Left lung (tissue), 10 donors: Measurements from ENCODE around the gene HOXC4. TPM values are rescaled to one million over a fixed set of nuclear protein-coding genes. Genes with fewer than 3 reads are reported as not detected.

Source experiments
- ATAC-seq: fragments of 200-7000 bp; cut with Tn5 transposase; one replicate; pipeline ENCODE4 v1.9.1; 2020; ENCODE audit warnings: moderate library complexity
- DNase-seq, 4 donors: peaks; one replicate each; pipeline ENCODE4 v3.0.0-alpha.2; 2013 to 2020
- H3K27ac ChIP-seq, 2 donors: fragments of 200-600 bp; sonication (generic) in 1 of 2; one replicate each; pipeline versions ENCODE4 v1.5.0 to v1.8.0; 2020 to 2021
- H3K27me3 ChIP-seq, 2 donors: fragments of 200-600 bp; sonication (generic) in 1 of 2; one replicate each; pipeline versions ENCODE4 v1.5.0 to v1.8.0; 2020 to 2021
- H3K36me3 ChIP-seq, 2 donors: fragments of 200-600 bp; sonication (generic) in 1 of 2; one replicate each; pipeline versions ENCODE4 v1.5.0 to v1.8.0; 2020 to 2021
- H3K4me1 ChIP-seq, 2 donors: fragments of 200-600 bp; one replicate each; pipeline ENCODE4 v1.8.0; 2021
- H3K4me3 ChIP-seq, 2 donors: fragments of 200-600 bp; sonication (generic) in 1 of 2; one replicate each; pipeline versions ENCODE4 v1.5.0 to v1.8.0; 2020 to 2021; ENCODE audit warnings: mild to moderate bottlenecking in 1 of 2
- H3K9me3 ChIP-seq, 2 donors: fragments of 200-600 bp; sonication (generic) in 1 of 2; one replicate each; pipeline versions ENCODE4 v1.5.0 to v1.8.0; 2020 to 2021
- intact Hi-C, 2 donors: fragments of 100-400 bp; cut with DNase I; formaldehyde crosslinking; loops; one replicate each; pipeline versions ENCODE4 v1.11.2 to v1.14.2; 2022
- polyA plus RNA-seq, 6 donors: library from polyadenylated mRNA; unstranded; fragments of 120-200 nt; gene quantifications; one replicate each; pipeline ENCODE4 v1.2.1, GENCODE V29; 2013; ENCODE audit not compliant: insufficient read length in 6 of 6
- total RNA-seq, 2 donors: library from RNA; stranded (reverse); fragmentation: NEBNext Ultra II Directional; extraction: Animal tissue kit (Norgen Biotek cat#: 25700); gene quantifications; one replicate each; pipeline ENCODE4 v1.2.1, GENCODE V29; 2021
- TF ChIP-seq, protein P1 (sequence below), 2 donors: fragments of 200-600 bp; sonication (generic) in 1 of 2; IDR thresholded peaks; one replicate each; pipeline versions ENCODE4 v1.5.0 to v1.8.0; 2021; ENCODE audit warnings: antibody characterized with exemption in 2 of 2
- donor health status: DM: no; HTN: yes; CAD: no.
- donor health status: DM: no; HTN: no; CAD: no.

Gene HOXC4
- total and polyA plus RNA-seq, 8 donors = 0.68 to 5.2 (median 4.2) TPM

DNA sequence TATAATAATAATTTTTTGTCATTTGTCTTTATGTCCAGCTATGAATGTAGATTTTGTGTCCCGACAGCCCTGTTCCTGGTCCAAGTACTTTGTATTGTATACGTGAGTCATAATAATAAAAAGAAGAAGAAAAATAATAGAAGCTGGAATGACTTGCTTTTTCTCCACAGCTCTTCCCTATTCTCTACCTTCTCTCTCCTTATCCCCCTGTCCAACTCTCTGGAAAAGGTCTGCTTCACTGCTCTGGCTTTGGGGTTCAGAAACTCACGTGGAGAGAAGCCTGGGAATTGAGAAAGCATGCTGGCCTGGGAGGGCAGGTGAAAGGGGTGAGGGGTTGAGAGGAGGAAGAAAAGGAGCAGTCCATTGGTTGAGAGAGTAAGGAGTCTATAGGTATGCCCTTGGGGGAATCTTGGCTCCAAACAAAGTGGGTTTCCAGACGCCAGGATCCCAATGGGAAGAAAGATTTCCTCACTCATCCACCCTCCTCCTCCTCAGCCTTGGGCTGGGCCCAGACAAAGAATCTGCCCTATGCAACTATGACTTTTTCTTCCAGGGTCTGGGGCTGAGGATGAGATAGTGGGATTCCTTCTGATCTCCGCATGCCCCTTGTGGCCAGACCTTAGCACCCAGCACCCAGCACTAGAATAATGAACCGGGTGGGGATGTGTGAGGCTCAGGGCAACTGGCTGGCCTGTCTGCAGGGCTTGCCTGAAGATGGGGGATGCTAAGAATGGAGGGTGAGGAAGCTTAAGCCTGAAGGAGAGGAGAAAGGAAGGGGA lies 40.8 kb upstream of the HOXC4 start:
- Histone ChIP-seq H3K4me3 (no peak overlapping the region), H3K27me3 (peaks cover 89 to 98% of the 10 kb centered on the region in 2 donors), H3K36me3 (no peaks in the 10 kb centered on the region), H3K27ac (no peak overlapping the region), H3K4me1 (peaks cover 0 to 23% of the 10 kb centered on the region in 2 donors), H3K9me3 (no peaks in the 10 kb centered on the region)
- intact Hi-C loops = loop anchor here in 1 of 2 donors (5.0 kb wide), 1 partner anchor 179 kb away; no protein-coding TSS in a partner anchor
- DNase-seq (no peak), ATAC-seq (no peak)
- TF ChIP-seq, protein P1, sequence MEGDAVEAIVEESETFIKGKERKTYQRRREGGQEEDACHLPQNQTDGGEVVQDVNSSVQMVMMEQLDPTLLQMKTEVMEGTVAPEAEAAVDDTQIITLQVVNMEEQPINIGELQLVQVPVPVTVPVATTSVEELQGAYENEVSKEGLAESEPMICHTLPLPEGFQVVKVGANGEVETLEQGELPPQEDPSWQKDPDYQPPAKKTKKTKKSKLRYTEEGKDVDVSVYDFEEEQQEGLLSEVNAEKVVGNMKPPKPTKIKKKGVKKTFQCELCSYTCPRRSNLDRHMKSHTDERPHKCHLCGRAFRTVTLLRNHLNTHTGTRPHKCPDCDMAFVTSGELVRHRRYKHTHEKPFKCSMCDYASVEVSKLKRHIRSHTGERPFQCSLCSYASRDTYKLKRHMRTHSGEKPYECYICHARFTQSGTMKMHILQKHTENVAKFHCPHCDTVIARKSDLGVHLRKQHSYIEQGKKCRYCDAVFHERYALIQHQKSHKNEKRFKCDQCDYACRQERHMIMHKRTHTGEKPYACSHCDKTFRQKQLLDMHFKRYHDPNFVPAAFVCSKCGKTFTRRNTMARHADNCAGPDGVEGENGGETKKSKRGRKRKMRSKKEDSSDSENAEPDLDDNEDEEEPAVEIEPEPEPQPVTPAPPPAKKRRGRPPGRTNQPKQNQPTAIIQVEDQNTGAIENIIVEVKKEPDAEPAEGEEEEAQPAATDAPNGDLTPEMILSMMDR (IDR thresholded peaks at IDR 0.05) = no peak

DNA sequence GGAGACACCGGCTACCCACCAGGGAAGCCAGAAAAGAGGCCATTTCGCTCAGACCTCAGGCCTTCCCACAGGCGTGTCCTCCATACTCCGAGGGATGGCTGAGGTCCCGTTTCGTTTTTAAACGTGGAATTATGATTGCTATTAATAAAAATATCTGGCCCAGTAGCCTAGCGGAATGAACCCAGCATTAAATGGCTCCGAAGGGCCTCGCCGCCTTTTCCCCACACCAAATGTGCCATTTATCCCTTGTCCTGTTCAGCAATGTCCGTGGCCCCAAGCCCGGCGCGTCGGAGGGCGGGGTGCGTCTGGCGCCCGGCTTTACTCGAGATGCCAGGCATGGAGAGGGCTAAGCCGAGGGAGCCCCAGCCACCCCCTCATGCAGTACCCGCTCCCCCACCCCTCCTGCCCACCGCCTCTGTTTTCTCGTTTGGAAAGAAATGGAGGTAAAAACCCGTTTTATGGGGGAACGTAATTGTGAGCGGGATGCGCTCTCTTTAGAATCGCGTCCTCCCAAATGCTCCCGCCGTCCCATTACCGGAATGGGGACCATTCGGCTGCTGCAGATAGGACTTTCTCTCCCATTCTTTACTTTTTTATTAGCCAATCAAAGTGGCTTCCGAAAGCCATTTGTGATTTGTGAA lies 39.1 kb upstream of the HOXC4 start:
- H3K4me3 ChIP-seq = no peak overlapping the region
- TF ChIP-seq, protein P1 (IDR thresholded peaks at IDR 0.05) = no peak
- no peaks in the 10 kb centered on the region for H3K36me3 ChIP-seq
- intact Hi-C loops = loop anchor here in 1 of 2 donors (5.0 kb wide), 1 partner anchor 178 kb away; no protein-coding TSS in a partner anchor
- ATAC-seq (no peak), DNase-seq (peak in 1 of 4 donors; percentile 53)
- H3K4me1 ChIP-seq = peaks cover 0 to 28% of the 10 kb centered on the region in 2 donors
- H3K27ac ChIP-seq = no peak overlapping the region
- H3K27me3 ChIP-seq = peaks cover 91 to 100% of the 10 kb centered on the region in 2 donors
- no peaks in the 10 kb centered on the region for H3K9me3 ChIP-seq

GRCh38 chr12:54015018-54015931 lies 38.4 kb upstream of the HOXC4 start:
- Histone ChIP-seq H3K4me3 (no peak overlapping the region), H3K4me1 (peaks cover 0 to 25% of the 10 kb centered on the region in 2 donors), H3K27ac (no peak overlapping the region), H3K9me3 (no peaks in the 10 kb centered on the region), H3K36me3 (no peaks in the 10 kb centered on the region), H3K27me3 (peaks cover 88 to 100% of the 10 kb centered on the region in 2 donors)
- DNase-seq = peak in 1 of 4 donors; percentile 7
- TF ChIP-seq, protein P1 (IDR thresholded peaks at IDR 0.05) = no peak
- ATAC-seq = no peak
- intact Hi-C loops = no loop called here

- no peak overlapping the region for H3K4me3 ChIP-seq
- peaks cover 0 to 25% of the 10 kb centered on the region in 2 donors for H3K4me1 ChIP-seq
- no peaks in the 10 kb centered on the region for H3K36me3 ChIP-seq
- DNase-seq (peak in 1 of 4 donors; percentile 1), ATAC-seq (no peak)
- TF ChIP-seq, protein P1 (IDR thresholded peaks at IDR 0.05) = no peak
- intact Hi-C loops = no loop called here
- H3K27ac ChIP-seq = no peak overlapping the region
- H3K9me3 ChIP-seq = no peaks in the 10 kb centered on the region
- peaks cover 88 to 100% of the 10 kb centered on the region in 2 donors for H3K27me3 ChIP-seq
Measured at GRCh38 chr12:54016051-54016450, 37.6 kb upstream of the HOXC4 start.
